Measurements from ENCODE around the gene NUP133.

Gene NUP133

DNA sequence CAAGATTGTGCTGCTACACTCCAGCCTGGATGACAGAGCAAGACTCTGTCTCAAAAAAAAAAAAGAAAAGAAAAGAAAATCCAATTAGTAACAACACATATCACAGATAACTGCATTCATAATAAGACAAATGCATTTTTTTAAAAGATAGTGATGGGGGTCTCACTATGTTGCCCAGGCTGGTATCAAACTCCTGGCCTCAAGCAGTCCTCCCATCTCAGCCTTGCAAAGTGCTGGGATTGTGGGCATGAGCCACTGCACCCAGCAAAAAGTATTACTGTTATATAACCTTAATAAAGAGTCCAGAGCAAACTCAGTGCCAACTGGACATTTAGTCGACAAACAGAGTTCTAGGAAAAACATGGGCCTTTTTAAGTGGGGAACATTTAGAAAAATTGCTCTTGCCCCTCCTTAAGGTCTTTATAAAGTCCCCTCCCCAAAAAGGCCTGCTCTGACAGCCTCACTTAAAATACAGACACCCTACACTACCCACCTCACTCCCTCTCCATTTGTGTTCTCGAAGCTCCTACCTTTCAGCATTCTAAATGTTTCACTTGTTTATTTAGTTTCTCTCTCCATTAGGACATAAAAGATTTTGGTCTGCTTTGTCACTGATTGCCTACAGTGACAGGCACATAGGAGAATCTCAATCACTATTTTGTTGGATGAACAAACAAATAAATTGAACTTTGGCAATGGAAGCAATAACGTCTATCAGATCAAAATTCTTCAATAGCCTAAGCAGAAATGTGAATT, 42.8 kb upstream of the NUP133 start:
- ChIA-PET CTCF (interaction anchor here (1.6 kb wide), 2 partner anchors 14 to 24 kb away, joined by 3 read pairs; no protein-coding TSS in a partner anchor), POLR2A (no interaction called here)
- DNase-seq (ENCODE audit: extremely low spot score) = no peak
- TF ChIP-seq, protein P1, sequence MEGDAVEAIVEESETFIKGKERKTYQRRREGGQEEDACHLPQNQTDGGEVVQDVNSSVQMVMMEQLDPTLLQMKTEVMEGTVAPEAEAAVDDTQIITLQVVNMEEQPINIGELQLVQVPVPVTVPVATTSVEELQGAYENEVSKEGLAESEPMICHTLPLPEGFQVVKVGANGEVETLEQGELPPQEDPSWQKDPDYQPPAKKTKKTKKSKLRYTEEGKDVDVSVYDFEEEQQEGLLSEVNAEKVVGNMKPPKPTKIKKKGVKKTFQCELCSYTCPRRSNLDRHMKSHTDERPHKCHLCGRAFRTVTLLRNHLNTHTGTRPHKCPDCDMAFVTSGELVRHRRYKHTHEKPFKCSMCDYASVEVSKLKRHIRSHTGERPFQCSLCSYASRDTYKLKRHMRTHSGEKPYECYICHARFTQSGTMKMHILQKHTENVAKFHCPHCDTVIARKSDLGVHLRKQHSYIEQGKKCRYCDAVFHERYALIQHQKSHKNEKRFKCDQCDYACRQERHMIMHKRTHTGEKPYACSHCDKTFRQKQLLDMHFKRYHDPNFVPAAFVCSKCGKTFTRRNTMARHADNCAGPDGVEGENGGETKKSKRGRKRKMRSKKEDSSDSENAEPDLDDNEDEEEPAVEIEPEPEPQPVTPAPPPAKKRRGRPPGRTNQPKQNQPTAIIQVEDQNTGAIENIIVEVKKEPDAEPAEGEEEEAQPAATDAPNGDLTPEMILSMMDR (IDR thresholded peaks at IDR 0.05; ENCODE audit: control extremely low read depth, extremely low read depth, low read depth, missing control alignments) = no peak

DNA sequence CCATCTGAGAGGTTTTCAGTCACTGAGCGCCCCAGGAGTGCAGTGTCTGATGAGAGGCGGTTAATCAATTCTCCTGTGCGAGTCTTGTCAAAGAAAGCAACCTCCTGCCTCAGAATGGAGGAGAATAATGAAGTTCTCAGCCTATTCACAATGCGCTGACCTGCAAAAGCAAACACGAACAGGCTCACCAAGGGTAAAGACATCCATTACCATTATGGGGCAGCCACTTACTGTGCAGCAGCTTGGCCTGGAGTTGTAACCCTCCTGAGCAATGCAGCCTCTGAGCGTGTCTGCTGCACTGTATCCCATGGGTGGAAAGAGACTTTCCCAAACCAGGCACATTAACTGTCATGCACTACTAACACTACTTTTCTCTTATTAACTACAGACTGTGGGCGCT, 39.4 kb upstream of the NUP133 start:
- TF ChIP-seq, protein P1 (IDR thresholded peaks at IDR 0.05; ENCODE audit: control extremely low read depth, extremely low read depth, low read depth, missing control alignments) = no peak
- ChIA-PET CTCF (interaction anchor here (1.2 to 2.2 kb wide), 3 partner anchors 9 to 32 kb away, joined by 3 to 6 read pairs (median 3); partner anchors contain the start of gene ABCB10), POLR2A (no interaction called here)
- no peak for DNase-seq (ENCODE audit: extremely low spot score)

DNA sequence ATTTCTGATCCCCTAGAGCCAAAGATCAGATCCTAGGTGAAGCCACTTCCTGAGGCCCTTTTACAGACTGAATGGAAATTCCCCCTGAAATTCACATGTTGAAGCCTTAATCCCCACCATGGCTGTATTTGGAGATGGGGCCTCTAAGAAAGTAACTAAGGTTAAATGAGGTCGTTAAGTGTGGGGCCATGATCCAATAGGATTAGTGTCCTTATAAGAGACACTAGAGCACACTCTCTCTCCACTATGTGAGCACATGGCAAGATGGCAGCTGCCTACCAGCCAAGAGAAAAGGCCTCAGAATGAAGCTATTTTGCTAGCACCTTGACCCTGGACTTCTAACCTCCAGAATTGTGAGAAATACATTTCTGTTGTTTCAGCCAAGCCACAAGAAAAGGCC, 36.4 kb upstream of the NUP133 start:
- ChIA-PET CTCF (interaction anchor here (1.1 to 1.3 kb wide), 3 partner anchors 11 to 317 kb away, joined by 3 to 6 read pairs (median 3); no protein-coding TSS in a partner anchor), POLR2A (no interaction called here)
- no peak for DNase-seq (ENCODE audit: extremely low spot score)
- TF ChIP-seq, protein P1 (IDR thresholded peaks at IDR 0.05; ENCODE audit: control extremely low read depth, extremely low read depth, low read depth, missing control alignments) = no peak

DNA sequence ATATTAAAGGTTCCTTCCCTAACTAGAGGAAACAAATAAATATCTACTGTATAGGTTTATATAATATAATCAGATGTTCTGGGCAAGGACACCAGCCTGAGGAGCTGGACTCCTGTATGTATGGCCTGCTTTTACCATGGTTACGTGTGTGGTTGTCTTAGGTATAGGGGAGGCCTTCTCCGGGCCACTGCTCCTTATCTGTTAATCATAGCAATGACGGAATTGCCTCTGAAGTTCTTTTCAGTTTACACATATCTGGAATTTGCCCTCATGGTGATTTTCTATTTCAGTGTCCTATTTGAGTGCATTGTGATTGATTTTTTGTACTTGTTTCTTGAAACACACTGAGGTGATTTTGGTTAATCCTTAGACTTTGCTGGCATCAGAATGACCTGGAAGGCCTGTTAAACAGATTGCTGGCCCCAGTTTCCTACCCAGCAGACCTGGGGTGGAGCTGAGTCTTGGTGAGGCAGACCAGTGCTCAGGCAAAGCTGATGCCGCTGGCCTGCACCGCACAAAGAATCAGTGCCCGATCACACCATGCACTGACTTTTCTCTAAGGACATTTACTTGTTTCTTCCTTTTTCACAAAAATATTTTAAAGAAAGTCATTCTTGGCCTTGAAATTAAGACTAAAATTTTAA, 31.8 kb upstream of the NUP133 start:
- POLR2A ChIA-PET = no interaction called here
- CTCF ChIA-PET = interaction anchor here (1.2 to 1.6 kb wide), 3 partner anchors 12 to 25 kb away, joined by 3 to 13 read pairs (median 3); partner anchors contain the start of gene ABCB10

DNA sequence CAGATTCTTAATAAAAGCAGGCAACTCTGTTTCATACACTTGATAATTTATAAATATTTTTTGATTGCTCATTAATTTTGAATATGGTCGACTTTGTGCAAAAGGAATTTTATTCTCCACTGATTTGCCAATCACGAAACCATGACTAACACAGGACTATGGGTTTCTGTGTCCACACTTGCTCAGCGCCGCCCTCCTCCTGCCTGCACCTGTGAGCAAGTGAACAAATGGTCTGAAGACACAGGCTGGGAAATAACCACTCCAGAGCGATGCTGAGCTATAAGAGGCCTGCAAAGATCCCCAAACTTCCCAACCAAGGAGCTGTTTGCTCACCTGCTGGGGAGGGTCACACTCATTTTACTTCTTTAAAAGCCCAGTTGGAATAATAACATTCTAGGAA, 30.8 kb upstream of the NUP133 start:
- no peak for DNase-seq (ENCODE audit: extremely low spot score)
- TF ChIP-seq, protein P1 (IDR thresholded peaks at IDR 0.05; ENCODE audit: control extremely low read depth, extremely low read depth, low read depth, missing control alignments) = no peak
- CTCF ChIA-PET = interaction anchor here (1.2 to 1.6 kb wide), 3 partner anchors 11 to 24 kb away, joined by 3 to 13 read pairs (median 3); partner anchors contain the start of gene ABCB10
- POLR2A ChIA-PET = no interaction called here

More for the DNA sequence above, 31.8 kb upstream of the NUP133 start:
- DNase-seq (ENCODE audit: extremely low spot score) = no peak
- TF ChIP-seq, protein P1 (IDR thresholded peaks at IDR 0.05; ENCODE audit: control extremely low read depth, extremely low read depth, low read depth, missing control alignments) = no peak

DNA sequence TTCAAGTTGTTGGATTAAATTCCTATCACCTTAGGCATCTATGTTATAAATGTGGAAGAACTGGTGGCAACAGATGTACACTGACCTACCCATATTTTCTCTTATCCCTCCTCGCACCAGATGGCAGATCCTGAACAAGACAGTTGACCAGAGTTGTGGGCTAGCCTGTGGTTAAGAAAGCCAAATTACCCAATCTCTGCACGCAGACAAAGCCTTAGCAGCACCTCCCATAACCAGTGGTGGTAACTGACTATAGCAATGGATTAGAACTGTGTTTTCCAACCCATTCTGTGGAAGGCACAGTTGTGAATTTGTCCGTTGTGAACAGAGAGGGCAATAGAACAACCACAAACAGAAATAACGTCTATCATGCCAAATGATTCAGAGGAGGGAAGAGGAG, 29.8 kb upstream of the NUP133 start:
- TF ChIP-seq, protein P1 (IDR thresholded peaks at IDR 0.05; ENCODE audit: control extremely low read depth, extremely low read depth, low read depth, missing control alignments) = no peak
- CTCF ChIA-PET = interaction anchor here (1.1 kb wide), 1 partner anchor 21 kb away, joined by 3 read pairs; the partner anchor contains the start of gene ABCB10
- no peak for DNase-seq (ENCODE audit: extremely low spot score)
- POLR2A ChIA-PET = no interaction called here
